ENCODE data around the gene BAZ1B.

DNA sequence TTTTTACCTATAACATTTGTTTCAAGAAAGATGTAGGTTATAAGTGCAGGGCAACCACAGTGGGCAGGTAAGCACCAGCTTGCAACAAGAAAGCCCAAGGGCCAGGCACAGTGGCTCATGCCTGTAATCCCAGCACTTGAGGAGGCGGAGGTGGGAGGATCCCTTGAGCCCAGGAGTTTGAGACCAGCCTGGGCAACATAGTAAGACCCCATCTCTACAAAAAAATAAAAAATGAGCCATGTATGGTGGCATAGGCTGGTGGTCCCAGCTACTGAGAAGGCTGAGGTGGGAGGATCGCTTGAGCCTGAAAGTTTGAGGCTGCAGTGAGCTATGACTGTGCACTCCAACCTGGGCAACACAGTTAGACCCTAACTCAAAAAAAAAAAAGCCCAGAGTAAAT is 22.6 kb upstream of the BAZ1B start:
- TF ChIP-seq CTCF (IDR thresholded peaks at IDR 0.05; ENCODE audit: insufficient read depth, low read length, poor library complexity, severe bottlenecking) = no peak
- no peak for TF ChIP-seq EZH2phosphoT487 (conservative IDR thresholded peaks at IDR 0.05; ENCODE audit: low read length)

Data from SU-DHL-6 (cell line).